Keratinocyte (primary cell): ENCODE measurements around the gene JMJD1C. TPM values are rescaled to one million over a fixed set of nuclear protein-coding genes. Genes with fewer than 3 reads are reported as not detected.
A peak's percentile ranks its signal among the peaks of the same experiment; 100 is the strongest.
"Not testable (repeated sequence)": the region's sequence is repeated elsewhere in the genome, so short reads cannot be mapped to it uniquely, and the experiment has no call there.

Source experiments
- DNase-seq: peaks from one replicate; pipeline ENCODE4 v3.0.0-alpha.2; 2011; ENCODE audit warnings: low read depth, missing footprints, low spot score
- FAIRE-seq: peaks from 2 replicates; lab custom pipeline; 2011; peaks lifted over from hg19 to GRCh38; lab: Jason Lieb, UNC
- H2AFZ ChIP-seq: 2 replicates; pipeline ENCODE4 v1.6.0; 2012; ENCODE audit warnings: low read length, control low read depth, inconsistent platforms; ENCODE audit not compliant: control insufficient read depth
- H3K27ac ChIP-seq: 2 replicates; pipeline ENCODE4 v1.5.1; 2011; ENCODE audit warnings: low read length; ENCODE audit not compliant: control insufficient read depth, insufficient read depth
- H3K27me3 ChIP-seq: 3 replicates; pipeline ENCODE4 v1.6.0; 2011; ENCODE audit warnings: low read length; ENCODE audit not compliant: control insufficient read depth, insufficient read depth; ENCODE audit errors: extremely low read depth
- H3K36me3 ChIP-seq, 2 experiments: 2 replicates in 1 of 2; 3 replicates in 1 of 2; pipeline ENCODE4 v1.5.1; 2011; ENCODE audit warnings: low read length in 2 of 2, mild to moderate bottlenecking in 1 of 2; ENCODE audit not compliant: control insufficient read depth in 2 of 2, insufficient read depth in 2 of 2; ENCODE audit errors: extremely low read depth in 1 of 2
- H3K4me1 ChIP-seq: 3 replicates; pipeline ENCODE4 v1.5.1; 2011; ENCODE audit warnings: low read length; ENCODE audit not compliant: control insufficient read depth, insufficient read depth; ENCODE audit errors: extremely low read depth
- H3K4me2 ChIP-seq: 3 replicates; pipeline ENCODE4 v1.6.0; 2011; ENCODE audit warnings: low read depth, low read length; ENCODE audit not compliant: control insufficient read depth, insufficient read depth; ENCODE audit errors: extremely low read depth
- H3K4me3 ChIP-seq, 3 experiments: fragments of 200-600 bp in 1 of 3; sonication (generic) in 1 of 3; 2 replicates in 2 of 3; 3 replicates in 1 of 3; pipeline ENCODE4 v1.5.1; 2011 to 2016; ENCODE audit warnings: low read length in 3 of 3, mild to moderate bottlenecking in 3 of 3, control low read depth in 2 of 3, inconsistent platforms in 1 of 3, low read depth in 1 of 3, mixed read lengths in 1 of 3, mixed run types in 1 of 3, moderate library complexity in 1 of 3; ENCODE audit not compliant: control insufficient read depth in 2 of 3, insufficient read depth in 2 of 3; ENCODE audit errors: extremely low read depth in 1 of 3
- H3K79me2 ChIP-seq: 2 replicates; pipeline ENCODE4 v1.6.0; 2012; ENCODE audit warnings: low read length; ENCODE audit not compliant: control insufficient read depth, insufficient read depth
- H3K9ac ChIP-seq: 3 replicates; pipeline ENCODE4 v1.6.0; 2011; ENCODE audit warnings: low read length; ENCODE audit not compliant: control insufficient read depth, insufficient read depth; ENCODE audit errors: extremely low read depth
- H3K9me1 ChIP-seq: 3 replicates; pipeline ENCODE4 v1.6.0; 2011; ENCODE audit warnings: low read length; ENCODE audit not compliant: control insufficient read depth, insufficient read depth; ENCODE audit errors: extremely low read depth
- H3K9me3 ChIP-seq: 2 replicates; pipeline ENCODE4 v1.5.1; 2012; ENCODE audit warnings: low read depth, low read length; ENCODE audit not compliant: control insufficient read depth
- H4K20me1 ChIP-seq: 3 replicates; pipeline ENCODE4 v1.6.0; 2011; ENCODE audit warnings: low read length; ENCODE audit not compliant: control insufficient read depth, insufficient read depth; ENCODE audit errors: extremely low read depth
- CTCF ChIP-seq, 3 experiments: IDR thresholded peaks in 1 of 3; conservative IDR thresholded peaks in 1 of 3; optimal IDR thresholded peaks in 1 of 3; 2 replicates in 2 of 3; 3 replicates in 1 of 3; pipeline versions ENCODE3 to v1.5.1; 2011; ENCODE audit warnings: low read length in 3 of 3, mild to moderate bottlenecking in 3 of 3, moderate library complexity in 2 of 3, control low read depth in 1 of 3, inconsistent platforms in 1 of 3; ENCODE audit not compliant: insufficient read depth in 2 of 3; ENCODE audit errors: extremely low read depth in 1 of 3
- EZH2 ChIP-seq: IDR thresholded peaks from one replicate; pipeline ENCODE4 v1.6.1; 2012; ENCODE audit warnings: inconsistent platforms, mild to moderate bottlenecking, low read length, moderate library complexity
- dilution Hi-C: fragments of 300-500 bp; cut with MboI; formaldehyde crosslinking; loops from one replicate; pipeline ENCODE4 v1.7.0; 2020; ENCODE audit warnings: low sequenced_read_pairs; ENCODE audit not compliant: extremely low pct_ligation_motif_present
- polyA plus RNA-seq, 5 experiments: library from polyadenylated mRNA; depleted of rRNA in 3 of 5; stranded (reverse) in 3 of 5; stranded (forward) in 1 of 5; unstranded in 1 of 5; fragments of >200 nt; gene quantifications; 1 replicate in 1 of 5; 2 replicates in 3 of 5; 3 replicates in 1 of 5; pipeline versions ENCODE4 v1.2.1 to v1.2.3, GENCODE V29; 2011 to 2012; ENCODE audit warnings: missing spikeins in 2 of 5, low read depth in 1 of 5, low replicate concordance in 1 of 5

The JMJD1C gene
- polyA plus RNA-seq, 1 donor (not counting 4 experiments of a cell fraction or from before 2014, with no cell fraction given) = 38.2 TPM

- dilution Hi-C loops = no loop called here
- TF ChIP-seq CTCF (optimal IDR thresholded peaks at IDR 0.05 in 1 of 3, IDR thresholded peaks at IDR 0.05 in 1 of 3, conservative IDR thresholded peaks at IDR 0.05 in 1 of 3; ENCODE audit: extremely low read depth in 1 of 3, insufficient read depth in 2 of 3, low read length in 3 of 3) = no peak
- TF ChIP-seq EZH2 = no peak
Measured at GRCh38 chr10:63494951-63495350, 29.2 kb upstream of the JMJD1C start.

GRCh38 chr10:63493004-63493403, 27.2 kb upstream of the JMJD1C start:
- FAIRE-seq = no peak
- no peak for TF ChIP-seq EZH2
- TF ChIP-seq CTCF (optimal IDR thresholded peaks at IDR 0.05 in 1 of 3, IDR thresholded peaks at IDR 0.05 in 1 of 3, conservative IDR thresholded peaks at IDR 0.05 in 1 of 3; ENCODE audit: extremely low read depth in 1 of 3, insufficient read depth in 2 of 3, low read length in 3 of 3) = no peak
- H3K36me3 ChIP-seq = no peaks in the 10 kb centered on the region
- no peak overlapping the region for H3K9ac ChIP-seq
- H3K27me3 ChIP-seq = no peaks in the 10 kb centered on the region
- H3K4me2 ChIP-seq = no peak overlapping the region
- H3K4me3 ChIP-seq = no peak overlapping the region
- no peak for DNase-seq
- H4K20me1 ChIP-seq = no peaks in the 10 kb centered on the region
- H3K9me3 ChIP-seq = no peaks in the 10 kb centered on the region
- dilution Hi-C loops = no loop called here
- no peaks in the 10 kb centered on the region for H3K9me1 ChIP-seq
- H3K27ac ChIP-seq = no peak overlapping the region
- peaks cover 55% of the 10 kb centered on the region for H3K79me2 ChIP-seq
- H3K4me1 ChIP-seq = peaks cover 15% of the 10 kb centered on the region
- no peak overlapping the region for H2AFZ ChIP-seq

More at GRCh38 chr10:63494951-63495350, 29.2 kb upstream of the JMJD1C start:
- no peaks in the 10 kb centered on the region for H4K20me1 ChIP-seq
- no peak overlapping the region for H2AFZ ChIP-seq
- no peaks in the 10 kb centered on the region for H3K9me1 ChIP-seq
- H3K27ac ChIP-seq = no peak overlapping the region
- no peak for DNase-seq
- peaks cover 57% of the 10 kb centered on the region for H3K79me2 ChIP-seq
- no peaks in the 10 kb centered on the region for H3K9me3 ChIP-seq
- no peaks in the 10 kb centered on the region for H3K27me3 ChIP-seq
- no peaks in the 10 kb centered on the region for H3K36me3 ChIP-seq
- H3K4me3 ChIP-seq = no peak overlapping the region
- no peak overlapping the region for H3K4me2 ChIP-seq
- peaks cover 15% of the 10 kb centered on the region for H3K4me1 ChIP-seq
- no peak overlapping the region for H3K9ac ChIP-seq
- FAIRE-seq = no peak

- H3K9me3 ChIP-seq, H3K27me3 ChIP-seq, H3K36me3 ChIP-seq, DNase-seq, H3K9ac ChIP-seq, FAIRE-seq, H3K4me3 ChIP-seq, H3K9me1 ChIP-seq, dilution Hi-C loops, H4K20me1 ChIP-seq, H2AFZ ChIP-seq: not testable (repeated sequence)
- Histone ChIP-seq H3K4me2 (peak overlapping the region; percentile 63), H3K4me1 (peaks cover 15% of the 10 kb centered on the region), H3K27ac (peak overlapping the region; percentile 55), H3K79me2 (peaks cover 56% of the 10 kb centered on the region)
Measured at GRCh38 chr10:63492317-63492690, 26.5 kb upstream of the JMJD1C start.
